ENCODE measurements around the gene SYPL2. TPM values are rescaled to one million over a fixed set of nuclear protein-coding genes. Genes with fewer than 3 reads are reported as not detected.

Gene SYPL2
- total and polyA plus RNA-seq, 2 of the 8 experiments (the other 6 are each of a cell fraction or from before 2014, with no cell fraction given), result 1.5 TPM

GRCh38 chr1:109466125-109466451 lies 258 bp upstream of the SYPL2 start (continued):
- TF ChIP-seq CTCF (IDR thresholded peaks at IDR 0.05; ENCODE audit: control extremely low read depth in 1 of 3, insufficient read depth in 1 of 3, low read depth in 1 of 3, low read length in 3 of 3), result no peak
- no peak for TF ChIP-seq SRF (IDR thresholded peaks at IDR 0.05; ENCODE audit: low read depth, low read length)
- no peak for TF ChIP-seq ATF3 (IDR thresholded peaks at IDR 0.05; ENCODE audit: insufficient read depth, low read depth, low read length)
- TF ChIP-seq MAFK (IDR thresholded peaks at IDR 0.05; ENCODE audit: low read depth, low read length), result no peak
- no peak for TF ChIP-seq GTF2F1 (IDR thresholded peaks at IDR 0.05; ENCODE audit: borderline replicate concordance, low read depth, low read length)
- TF ChIP-seq USF2 (IDR thresholded peaks at IDR 0.05; ENCODE audit: low read length), result no peak
- no peak for TF ChIP-seq TEAD4 (IDR thresholded peaks at IDR 0.05; ENCODE audit: low read depth, low read length)
